Gastrocnemius medialis (tissue), 4 donors: ENCODE measurements around the gene ATP2C2. TPM values are rescaled to one million over a fixed set of nuclear protein-coding genes. Genes with fewer than 3 reads are reported as not detected.

Experiments used
- ATAC-seq, 2 donors: fragments of 150-250 bp; one replicate each; pipeline ENCODE4 v1.9.1; 2016
- DNase-seq, 2 donors: peaks; one replicate each; pipeline ENCODE4 v3.0.0-alpha.2; 2019
- H3K27ac ChIP-seq, 4 donors: fragments of 200-600 bp; sonication (generic); 1 replicate in 1 of 4; 2 replicates in 3 of 4; pipeline ENCODE4 v1.5.1; 2016 to 2018; ENCODE audit warnings: mild to moderate bottlenecking in 2 of 4, moderate library complexity in 1 of 4
- H3K27me3 ChIP-seq, 3 donors: fragments of 200-600 bp; sonication (generic) in 2 of 3; 1 replicate in 1 of 3; 2 replicates in 2 of 3; pipeline versions ENCODE4 v1.5.1 to v1.6.0; 2016 to 2019; ENCODE audit warnings: mild to moderate bottlenecking in 1 of 3, moderate library complexity in 1 of 3
- H3K36me3 ChIP-seq, 2 donors: fragments of 200-600 bp; sonication (generic) in 1 of 2; one replicate each; pipeline ENCODE4 v1.5.1; 2017 to 2018
- H3K4me1 ChIP-seq, 2 donors: fragments of 200-600 bp; sonication (generic) in 1 of 2; one replicate each; pipeline ENCODE4 v1.5.1; 2016 to 2017; ENCODE audit warnings: mild to moderate bottlenecking in 2 of 2
- H3K4me3 ChIP-seq, 4 donors: fragments of 200-600 bp; sonication (generic) in 3 of 4; 1 replicate in 1 of 4; 2 replicates in 3 of 4; pipeline ENCODE4 v1.5.1; 2016 to 2019; ENCODE audit warnings: mild to moderate bottlenecking in 2 of 4
- H3K9me3 ChIP-seq, 3 donors: fragments of 200-600 bp; sonication (generic) in 2 of 3; 1 replicate in 1 of 3; 2 replicates in 2 of 3; pipeline ENCODE4 v1.5.1; 2016 to 2019
- POLR2A ChIP-seq, 2 donors: fragments of 450-650 bp; IDR thresholded peaks; one replicate each; pipeline ENCODE4 v1.6.1; 2017; ENCODE audit warnings: antibody characterized with exemption in 2 of 2, mild to moderate bottlenecking in 2 of 2, moderate library complexity in 2 of 2
- in situ Hi-C, 4 donors: fragments of 200-750 bp; cut with MboI; loops; one replicate each; pipeline versions ENCODE4 v1.15.0 to v1.8.0; 2017; ENCODE audit warnings: low sequenced_read_pairs in 4 of 4
- intact Hi-C: fragments of 100-400 bp; cut with DNase I; formaldehyde crosslinking; loops from one replicate; pipeline ENCODE4 v1.15.1; 2023; ENCODE audit warnings: low total_unique reads
- total RNA-seq, 4 donors: library from RNA; depleted of rRNA; stranded (reverse); fragments of >200 nt; gene quantifications; one replicate each; pipeline versions ENCODE4 v1.1.0 to v1.2.3, GENCODE V29; 2016
- TF ChIP-seq, protein P1 (sequence below), 5 experiments: fragments of 450-650 bp in 3 of 5; fragments of 200-600 bp in 2 of 5; sonication (generic) in 2 of 5; IDR thresholded peaks in 4 of 5; conservative IDR thresholded peaks in 1 of 5; 1 replicate in 4 of 5; 2 replicates in 1 of 5; pipeline ENCODE4 v1.5.1; 2016 to 2019; ENCODE audit warnings: antibody characterized with exemption in 5 of 5, mild to moderate bottlenecking in 3 of 5, moderate library complexity in 3 of 5

The ATP2C2 gene
- total RNA-seq, 4 donors from 2014 or later, result 0.44 TPM; not detected in 3

DNA sequence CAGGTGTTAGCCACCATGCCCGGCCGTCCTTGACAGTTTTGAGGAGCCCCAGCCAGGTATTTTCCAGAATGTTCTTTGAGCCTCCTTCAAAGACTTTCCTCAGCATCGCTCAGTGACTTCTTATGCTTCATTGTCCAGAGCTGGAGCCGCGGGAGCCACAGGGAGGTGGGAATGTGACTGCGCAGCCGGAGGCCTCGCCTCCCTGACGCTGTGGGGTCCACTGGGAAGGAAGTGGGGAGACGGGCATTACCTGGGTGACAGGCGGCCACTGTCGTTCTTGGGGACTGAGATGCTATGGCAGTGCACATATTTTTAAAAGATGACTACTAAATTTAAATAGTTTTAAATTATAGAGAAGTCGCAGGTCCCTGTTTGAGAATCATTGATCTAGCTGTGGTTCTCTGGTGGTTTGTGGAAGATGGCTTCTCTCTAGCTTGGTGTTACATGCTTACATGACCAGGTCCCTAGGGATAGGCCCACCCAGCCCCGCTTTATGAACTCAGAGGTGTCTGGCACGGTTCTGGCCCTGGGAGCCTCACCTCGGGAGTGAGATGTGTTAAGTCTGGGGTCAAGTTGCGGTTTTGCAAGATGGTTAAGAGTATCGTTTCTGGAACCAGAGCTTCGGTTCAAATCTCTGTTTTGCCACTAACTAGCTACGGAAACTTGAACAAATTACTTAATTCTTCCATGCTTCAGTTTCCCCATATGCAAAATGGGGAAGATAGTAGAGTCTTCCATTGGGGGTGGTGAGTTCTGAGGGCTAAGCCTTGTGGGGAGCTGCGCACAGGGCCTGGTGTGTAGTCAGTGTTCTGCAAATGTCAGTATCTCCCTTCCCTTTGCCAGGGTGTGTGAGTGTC lies 53.0 kb downstream of the ATP2C2 start:
- ATAC-seq, result no peak
- DNase-seq, result no peak
- TF ChIP-seq, protein P1, sequence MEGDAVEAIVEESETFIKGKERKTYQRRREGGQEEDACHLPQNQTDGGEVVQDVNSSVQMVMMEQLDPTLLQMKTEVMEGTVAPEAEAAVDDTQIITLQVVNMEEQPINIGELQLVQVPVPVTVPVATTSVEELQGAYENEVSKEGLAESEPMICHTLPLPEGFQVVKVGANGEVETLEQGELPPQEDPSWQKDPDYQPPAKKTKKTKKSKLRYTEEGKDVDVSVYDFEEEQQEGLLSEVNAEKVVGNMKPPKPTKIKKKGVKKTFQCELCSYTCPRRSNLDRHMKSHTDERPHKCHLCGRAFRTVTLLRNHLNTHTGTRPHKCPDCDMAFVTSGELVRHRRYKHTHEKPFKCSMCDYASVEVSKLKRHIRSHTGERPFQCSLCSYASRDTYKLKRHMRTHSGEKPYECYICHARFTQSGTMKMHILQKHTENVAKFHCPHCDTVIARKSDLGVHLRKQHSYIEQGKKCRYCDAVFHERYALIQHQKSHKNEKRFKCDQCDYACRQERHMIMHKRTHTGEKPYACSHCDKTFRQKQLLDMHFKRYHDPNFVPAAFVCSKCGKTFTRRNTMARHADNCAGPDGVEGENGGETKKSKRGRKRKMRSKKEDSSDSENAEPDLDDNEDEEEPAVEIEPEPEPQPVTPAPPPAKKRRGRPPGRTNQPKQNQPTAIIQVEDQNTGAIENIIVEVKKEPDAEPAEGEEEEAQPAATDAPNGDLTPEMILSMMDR (IDR thresholded peaks at IDR 0.05 in 4 of 5, conservative IDR thresholded peaks at IDR 0.05 in 1 of 5), result no peak
- no peak for TF ChIP-seq POLR2A (IDR thresholded peaks at IDR 0.05)
- Histone ChIP-seq H3K4me1 (no peaks in the 10 kb centered on the region), H3K27me3 (peaks cover 0 to 12% (median 2%) of the 10 kb centered on the region in 3 donors), H3K9me3 (no peaks in the 10 kb centered on the region), H3K27ac (no peak overlapping the region), H3K4me3 (no peak overlapping the region), H3K36me3 (no peaks in the 10 kb centered on the region)
- intact Hi-C loops, result no loop called here
- in situ Hi-C loops, result loop anchor here in 1 of 4 donors (25.0 kb wide), 1 partner anchor 109 kb away; no protein-coding TSS in a partner anchor

DNA sequence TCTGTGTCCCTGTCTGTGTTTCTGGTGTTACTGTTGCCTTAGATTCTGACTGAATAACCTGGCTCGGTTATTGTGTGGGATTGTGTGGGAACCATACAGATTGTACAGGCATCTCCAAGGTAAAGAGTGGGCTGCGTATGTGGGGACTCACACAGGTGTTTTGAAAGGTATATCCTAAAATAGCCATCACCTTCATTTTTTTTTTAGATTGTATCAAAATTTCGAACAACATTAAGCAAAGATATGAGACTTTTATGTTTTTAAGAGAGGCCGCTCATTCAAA lies 53.5 kb downstream of the ATP2C2 start:
- peaks cover 0 to 12% (median 2%) of the 10 kb centered on the region in 3 donors for H3K27me3 ChIP-seq
- ATAC-seq (no peak), DNase-seq (no peak)
- H3K4me1 ChIP-seq, result no peaks in the 10 kb centered on the region
- no peak overlapping the region for H3K27ac ChIP-seq
- in situ Hi-C loops, result loop anchor here in 1 of 4 donors (25.0 kb wide), 1 partner anchor 110 kb away; no protein-coding TSS in a partner anchor
- TF ChIP-seq, protein P1 (IDR thresholded peaks at IDR 0.05 in 4 of 5, conservative IDR thresholded peaks at IDR 0.05 in 1 of 5), result no peak
- no peak for TF ChIP-seq POLR2A (IDR thresholded peaks at IDR 0.05)
- no peaks in the 10 kb centered on the region for H3K36me3 ChIP-seq
- H3K4me3 ChIP-seq, result no peak overlapping the region
- intact Hi-C loops, result no loop called here
- H3K9me3 ChIP-seq, result no peaks in the 10 kb centered on the region

DNA sequence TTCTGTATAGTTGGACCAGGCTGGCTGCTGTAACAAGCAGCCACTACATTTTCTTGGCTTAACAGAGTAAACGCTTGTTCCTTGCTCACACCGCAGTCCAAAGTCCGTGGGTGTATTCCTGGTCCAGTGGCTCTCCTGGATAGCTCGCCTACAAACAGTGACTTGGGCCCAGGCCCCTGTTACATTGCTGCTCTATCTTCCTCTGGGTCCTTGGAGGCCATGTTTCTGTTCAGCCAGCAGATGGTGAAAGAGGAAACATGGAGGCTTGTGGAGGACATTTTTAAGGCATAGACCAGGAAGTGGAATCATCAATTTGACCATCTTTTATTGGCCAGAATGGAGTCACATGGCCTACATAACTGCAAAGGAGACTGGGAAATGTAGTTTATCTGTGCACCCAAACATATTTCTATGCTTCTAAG lies 55.1 kb downstream of the ATP2C2 start:
- Histone ChIP-seq H3K4me3 (no peak overlapping the region), H3K36me3 (no peaks in the 10 kb centered on the region), H3K27ac (no peak overlapping the region), H3K27me3 (peaks cover 0 to 3% (median 2%) of the 10 kb centered on the region in 3 donors), H3K9me3 (no peaks in the 10 kb centered on the region), H3K4me1 (no peaks in the 10 kb centered on the region)
- ATAC-seq (no peak), DNase-seq (no peak)
- in situ Hi-C loops, result loop anchor here in 1 of 4 donors (25.0 kb wide), 1 partner anchor 111 kb away; no protein-coding TSS in a partner anchor
- TF ChIP-seq POLR2A (IDR thresholded peaks at IDR 0.05), result no peak
- intact Hi-C loops, result no loop called here

DNA sequence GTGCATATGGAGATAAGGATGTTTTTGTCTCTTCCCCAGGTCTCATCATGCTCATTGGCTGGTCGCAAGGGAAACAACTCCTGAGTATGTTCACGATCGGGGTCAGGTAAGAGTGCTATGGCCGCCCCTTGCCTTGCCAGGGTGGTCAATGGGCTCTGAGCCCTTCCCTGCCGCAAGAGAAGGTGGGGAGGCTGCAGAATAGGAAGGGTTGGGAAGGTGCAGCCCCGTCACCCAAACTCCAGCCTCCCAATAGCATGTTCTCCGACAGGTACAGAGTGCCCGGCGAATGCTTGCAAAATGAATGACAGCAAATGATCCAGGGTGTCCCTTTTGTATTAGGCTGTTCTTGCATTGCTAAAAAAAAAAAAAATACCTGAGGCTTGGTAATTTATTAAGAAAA lies 57.4 kb downstream of the ATP2C2 start:
- in situ Hi-C loops, result no loop called here

DNA sequence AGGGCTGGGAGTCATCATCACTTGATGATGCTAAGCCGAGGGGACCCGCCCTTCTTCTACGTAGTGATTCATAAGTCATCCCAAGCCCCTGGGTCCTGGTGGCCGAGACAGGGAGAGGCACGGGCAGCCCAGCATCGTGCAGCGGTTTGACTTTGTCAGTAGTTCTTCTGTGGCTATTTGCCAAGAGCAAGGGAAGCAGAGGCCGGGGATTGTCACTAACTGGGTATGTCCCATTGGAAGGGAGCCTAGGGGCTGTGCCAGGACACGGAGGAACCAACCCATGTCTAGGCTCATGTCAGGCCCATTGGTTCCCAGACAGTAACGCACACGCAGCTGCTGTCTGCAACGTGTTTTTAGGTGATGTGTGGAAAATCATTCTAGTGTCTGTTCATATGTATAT lies 58.5 kb downstream of the ATP2C2 start:
- in situ Hi-C loops (no loop called here), intact Hi-C loops (no loop called here)
- H3K27me3 ChIP-seq, result peaks cover 0 to 3% (median 2%) of the 10 kb centered on the region in 3 donors
- no peak overlapping the region for H3K4me3 ChIP-seq
- H3K36me3 ChIP-seq, result no peaks in the 10 kb centered on the region
- TF ChIP-seq, protein P1 (IDR thresholded peaks at IDR 0.05 in 4 of 5, conservative IDR thresholded peaks at IDR 0.05 in 1 of 5), result no peak
- TF ChIP-seq POLR2A (IDR thresholded peaks at IDR 0.05), result no peak
- DNase-seq (no peak), ATAC-seq (no peak)
- H3K27ac ChIP-seq, result no peak overlapping the region
- H3K4me1 ChIP-seq, result no peaks in the 10 kb centered on the region
- no peaks in the 10 kb centered on the region for H3K9me3 ChIP-seq

More for the DNA sequence above, 57.4 kb downstream of the ATP2C2 start:
- no peak for DNase-seq
- H3K27me3 ChIP-seq, result peaks cover 0 to 3% (median 2%) of the 10 kb centered on the region in 3 donors
- H3K36me3 ChIP-seq, result no peaks in the 10 kb centered on the region
- H3K4me3 ChIP-seq, result no peak overlapping the region
- no peak overlapping the region for H3K27ac ChIP-seq
- H3K4me1 ChIP-seq, result no peaks in the 10 kb centered on the region
- intact Hi-C loops, result no loop called here
- H3K9me3 ChIP-seq, result no peaks in the 10 kb centered on the region
- no peak for ATAC-seq
- TF ChIP-seq POLR2A (IDR thresholded peaks at IDR 0.05), result no peak
- TF ChIP-seq, protein P1 (IDR thresholded peaks at IDR 0.05 in 4 of 5, conservative IDR thresholded peaks at IDR 0.05 in 1 of 5), result no peak
